NCI-H82 treated with DMSO at 0.1 percent for 48 hours (cell line): ENCODE data around the gene GDAP2.
"Not testable (repeated sequence)": the region's sequence is repeated elsewhere in the genome, so short reads cannot be mapped to it uniquely, and the experiment has no call there.

Experiments
- DNase-seq: peaks from one replicate; lab custom pipeline; 2025; ENCODE audit not compliant: unreplicated experiment; lab: John Stamatoyannopoulos, UW

Gene GDAP2

DNA sequence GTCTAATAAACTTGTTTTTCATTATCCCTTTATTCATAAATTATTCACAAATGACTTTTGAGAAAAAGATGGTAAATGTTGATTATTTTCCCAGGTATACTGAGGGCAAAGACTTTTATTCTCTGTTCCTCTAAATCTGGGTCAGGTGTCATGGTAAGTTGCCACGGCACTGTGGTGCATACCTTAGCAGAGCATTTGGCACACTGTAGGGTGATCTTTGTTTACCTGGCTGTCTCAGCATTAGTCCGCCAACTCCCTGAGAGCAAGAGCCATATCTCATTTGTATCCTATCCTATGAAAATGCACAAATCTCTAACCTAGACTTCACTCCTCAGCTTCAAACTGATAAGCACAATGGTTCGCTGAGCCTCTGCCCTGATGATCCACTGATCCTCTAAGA, 24.9 kb downstream of the GDAP2 start:
- DNase-seq: no peak

DNA sequence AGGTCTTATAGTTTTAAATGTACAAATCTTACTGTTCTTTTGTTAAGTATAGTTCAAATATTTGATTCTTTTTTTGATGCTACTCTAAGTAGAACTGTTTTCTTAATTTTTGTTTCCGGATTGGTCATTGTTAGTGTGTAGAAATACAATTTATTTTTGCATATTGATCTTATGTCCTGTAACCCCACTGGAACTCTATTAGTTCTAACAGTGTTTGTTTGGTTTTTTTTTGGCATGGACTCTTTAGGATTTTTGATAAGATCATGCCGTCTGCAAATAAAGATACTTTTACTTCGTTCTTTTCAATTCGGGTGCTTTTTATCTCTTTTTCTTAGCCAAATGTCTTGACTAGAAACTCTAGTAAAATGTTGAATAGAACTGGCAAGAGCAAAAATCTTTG, 26.5 kb downstream of the GDAP2 start:
- DNase-seq: no peak

DNA sequence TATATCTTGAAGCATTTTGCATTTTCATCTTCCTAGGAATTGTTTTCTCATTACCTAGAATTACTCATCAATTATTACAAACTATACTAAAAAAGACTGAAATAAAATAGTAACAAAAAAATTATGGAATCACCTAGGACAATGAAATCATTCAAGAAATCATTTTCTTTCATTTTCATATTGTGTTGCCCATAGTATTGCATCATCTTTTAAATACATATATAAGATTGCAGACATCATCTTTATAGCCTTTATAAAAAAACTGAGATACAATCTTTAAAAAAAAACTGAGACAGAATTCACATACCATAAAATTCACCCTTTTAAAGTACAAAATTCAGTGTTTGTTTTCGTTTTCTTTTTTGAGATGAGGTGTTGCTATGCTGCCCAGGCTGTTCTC, 29.6 kb downstream of the GDAP2 start:
- no peak for DNase-seq

DNA sequence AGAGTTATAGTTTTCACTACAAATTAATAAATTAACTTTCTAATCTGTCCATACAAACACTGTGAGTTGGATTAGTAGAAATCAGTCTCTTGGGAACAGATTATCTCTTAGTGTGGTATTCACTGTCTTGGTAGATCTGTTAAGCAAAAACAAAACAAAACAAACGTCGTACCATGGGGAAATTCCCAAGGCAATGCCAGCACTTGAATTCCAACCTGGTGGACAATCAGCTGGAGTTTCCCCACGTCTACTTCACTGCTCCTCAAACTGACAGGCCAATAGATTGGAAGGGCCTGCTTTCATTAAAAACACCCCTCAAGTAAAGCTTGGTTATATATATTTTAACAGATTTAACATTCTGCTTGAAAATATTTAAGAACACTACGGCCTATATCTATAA, 31.9 kb downstream of the GDAP2 start:
- no peak for DNase-seq

DNA sequence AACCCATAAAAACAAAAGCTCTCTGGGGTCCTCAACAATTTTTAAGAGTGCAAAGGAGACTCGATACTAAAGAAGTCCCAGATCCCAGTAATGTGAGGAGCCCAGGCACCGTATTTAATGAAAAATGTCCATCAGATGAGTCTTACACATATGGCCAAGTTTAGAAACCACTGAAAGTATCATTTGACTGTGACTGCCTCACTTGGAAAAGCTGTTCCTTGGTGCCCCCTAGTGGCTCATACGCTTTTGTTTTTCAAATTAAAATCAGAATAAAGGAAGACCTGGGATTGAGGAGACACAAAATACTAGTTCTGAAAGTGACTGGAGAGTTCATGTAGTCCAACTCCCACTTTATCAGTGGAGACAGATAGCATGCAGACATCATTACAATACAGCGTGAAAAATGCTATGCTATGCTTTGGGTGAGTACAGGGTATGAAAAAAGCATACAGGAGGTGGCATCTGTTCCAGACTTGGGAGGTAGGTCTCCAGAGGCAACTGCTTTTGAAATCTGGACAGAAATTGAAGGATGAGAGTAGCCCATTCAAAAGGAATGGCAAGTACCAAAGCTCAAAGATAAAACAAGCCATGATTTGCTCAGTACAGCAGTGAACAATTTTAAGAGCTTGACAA, 33.8 kb downstream of the GDAP2 start:
- DNase-seq: peak; percentile 33

DNA sequence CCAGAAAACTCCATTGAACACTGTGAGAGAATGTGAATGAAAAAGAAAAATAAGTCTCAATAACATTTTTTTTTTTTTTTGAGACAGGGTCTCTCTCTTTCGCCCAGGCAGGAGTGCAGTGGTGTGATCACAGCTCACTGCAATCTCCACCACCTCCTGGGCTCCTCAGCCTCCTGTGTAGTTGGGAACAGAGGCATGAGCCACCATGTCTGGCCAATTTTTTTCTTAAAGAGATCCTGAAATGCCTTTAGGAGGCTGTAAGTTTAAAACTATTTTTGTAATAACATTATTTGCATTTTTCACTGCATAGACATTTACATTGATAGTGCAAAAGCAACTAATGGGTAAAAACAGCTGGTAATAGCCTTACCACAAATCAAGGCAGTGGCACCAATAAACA, 35.3 kb downstream of the GDAP2 start:
- DNase-seq: no peak

DNA sequence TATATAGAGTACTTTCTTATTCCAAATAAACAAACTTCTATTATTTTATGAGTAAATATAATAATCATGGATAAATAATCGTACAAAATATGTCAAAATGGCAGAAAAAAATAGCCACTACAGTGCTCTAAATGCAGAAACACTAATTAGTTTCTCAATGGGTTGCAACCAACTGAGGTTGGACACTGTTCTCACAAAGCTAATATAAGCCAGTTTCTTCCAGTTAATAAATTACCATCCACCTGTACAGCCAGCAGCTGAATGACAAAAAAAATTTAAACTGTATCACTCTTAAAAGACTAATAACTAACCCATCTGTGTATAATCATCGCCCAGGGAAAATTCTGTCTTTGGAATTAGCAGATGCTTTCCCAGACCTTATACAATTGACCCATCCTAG, 36.9 kb downstream of the GDAP2 start:
- no peak for DNase-seq

DNA sequence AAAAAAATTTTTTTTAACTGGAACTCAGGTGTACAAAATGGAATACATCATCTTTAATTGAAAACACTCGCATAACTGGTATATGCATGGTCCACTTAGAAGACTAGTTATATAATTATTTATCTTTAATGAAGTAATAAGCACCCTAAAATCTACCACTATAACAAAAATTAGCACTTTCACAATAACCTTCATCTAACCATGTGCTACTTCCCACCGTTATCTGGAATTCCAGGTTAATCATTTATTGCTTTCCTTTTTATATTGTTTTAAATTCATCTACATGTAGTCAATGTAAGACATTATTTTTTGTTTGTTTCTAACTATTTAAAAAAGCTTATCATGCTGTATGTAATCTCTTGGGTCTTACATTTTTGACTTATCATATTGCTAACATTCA, 39.0 kb downstream of the GDAP2 start:
- no peak for DNase-seq

DNA sequence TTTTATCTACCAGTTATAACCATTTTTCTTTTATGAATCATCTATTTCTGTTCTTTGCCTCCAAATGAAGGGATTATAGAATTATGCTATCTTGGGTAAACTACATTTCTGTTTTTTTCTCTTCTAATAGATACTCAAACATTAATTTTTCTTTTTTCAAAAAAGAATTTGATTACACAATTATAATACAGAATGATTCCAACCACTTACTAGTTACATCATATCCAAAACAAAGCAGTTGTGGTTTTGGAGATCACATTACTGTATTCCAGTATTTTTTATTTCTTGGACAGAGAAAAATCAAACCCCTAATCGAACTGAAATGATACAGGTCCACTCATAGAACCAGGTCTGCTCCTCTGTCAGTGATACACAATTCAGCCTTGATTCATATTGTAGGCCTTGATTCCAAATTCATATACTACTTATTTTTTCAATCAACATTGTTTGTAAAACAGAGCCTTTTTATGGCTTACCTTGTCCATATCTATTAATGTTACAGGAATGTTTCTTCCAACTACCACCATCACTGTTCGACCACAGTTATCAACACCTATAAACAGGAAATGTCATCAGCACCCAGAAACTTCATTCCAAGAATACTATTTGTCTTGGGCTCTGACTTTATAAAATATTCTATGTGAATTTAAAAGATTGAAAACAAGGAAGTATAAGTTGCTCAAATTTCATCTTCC, 43.2 kb downstream of the GDAP2 start:
- no peak for DNase-seq

DNA sequence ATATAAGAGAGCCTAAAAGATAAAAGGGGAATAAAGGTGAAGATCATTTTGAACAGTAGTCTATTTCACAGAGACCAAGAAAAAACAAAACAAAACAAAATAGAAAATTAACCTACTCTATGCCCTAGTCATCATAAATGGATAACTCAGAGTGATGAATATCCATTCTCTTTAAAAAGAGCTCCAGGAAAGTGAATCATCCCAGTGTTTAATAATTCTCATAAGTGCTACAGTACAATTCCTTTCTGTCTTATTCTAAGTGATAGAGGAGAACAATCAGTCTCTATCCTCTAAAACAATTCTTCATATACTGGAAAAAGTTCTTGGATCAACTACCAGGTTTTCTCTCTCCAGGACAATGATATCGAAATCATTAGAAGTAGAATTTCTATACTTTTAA, 45.8 kb downstream of the GDAP2 start:
- no peak for DNase-seq

DNA sequence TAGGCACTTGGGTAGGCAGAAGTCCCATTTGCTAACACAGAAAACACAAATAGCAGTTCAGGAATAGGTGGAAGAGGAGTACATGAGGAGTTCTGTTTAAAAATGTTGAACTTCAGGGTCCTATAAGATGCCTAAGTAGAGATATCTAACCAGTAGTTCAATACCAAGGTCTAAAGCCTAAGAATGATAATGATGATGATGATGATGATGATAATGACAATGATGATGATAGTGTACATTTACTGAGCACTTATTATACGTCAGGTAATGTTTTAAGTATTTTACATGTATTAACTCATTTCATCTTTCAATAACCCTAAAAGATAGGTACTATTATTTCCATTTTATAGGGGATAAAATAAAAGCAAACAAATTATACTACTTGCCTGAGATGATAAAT, 50.1 kb downstream of the GDAP2 start:
- DNase-seq: no peak

DNA sequence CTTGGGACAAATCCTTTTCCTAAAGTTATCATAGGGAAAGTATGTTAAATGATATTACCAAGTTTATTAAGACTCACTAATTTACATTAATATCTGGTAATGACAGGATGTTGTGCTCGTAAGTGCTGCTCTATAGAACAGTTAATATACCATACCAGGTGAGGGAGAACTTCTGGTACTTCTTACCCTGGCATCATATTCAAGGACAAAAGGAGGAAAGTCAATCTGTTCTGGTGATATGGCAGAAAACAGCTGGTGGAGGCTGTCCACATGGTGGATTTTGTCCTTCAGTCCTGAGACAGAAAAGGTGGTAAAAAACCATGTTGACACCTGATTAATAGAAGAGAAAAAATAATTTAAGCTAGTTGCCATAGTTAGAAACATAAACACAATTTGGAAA, 51.6 kb downstream of the GDAP2 start:
- no peak for DNase-seq

DNA sequence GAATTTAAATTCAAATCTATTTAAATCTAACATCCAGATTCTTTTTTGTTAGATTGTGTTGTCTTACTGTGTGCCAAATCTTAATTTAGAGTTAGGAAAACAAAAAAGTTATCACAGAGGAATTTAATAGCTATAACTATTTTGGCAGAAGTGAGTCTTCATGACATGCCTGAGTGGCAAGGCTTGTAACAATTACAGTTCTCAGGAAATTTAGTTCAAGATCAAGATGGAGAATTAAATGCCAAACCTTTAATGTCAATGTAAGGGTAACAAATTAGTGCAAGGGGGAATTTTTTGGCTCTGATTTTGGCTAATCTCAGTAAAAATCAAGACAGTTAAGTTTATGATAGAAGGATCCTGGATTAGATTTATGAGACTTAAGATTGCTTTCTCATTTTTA, 58.4 kb downstream of the GDAP2 start:
- DNase-seq: no peak

DNA sequence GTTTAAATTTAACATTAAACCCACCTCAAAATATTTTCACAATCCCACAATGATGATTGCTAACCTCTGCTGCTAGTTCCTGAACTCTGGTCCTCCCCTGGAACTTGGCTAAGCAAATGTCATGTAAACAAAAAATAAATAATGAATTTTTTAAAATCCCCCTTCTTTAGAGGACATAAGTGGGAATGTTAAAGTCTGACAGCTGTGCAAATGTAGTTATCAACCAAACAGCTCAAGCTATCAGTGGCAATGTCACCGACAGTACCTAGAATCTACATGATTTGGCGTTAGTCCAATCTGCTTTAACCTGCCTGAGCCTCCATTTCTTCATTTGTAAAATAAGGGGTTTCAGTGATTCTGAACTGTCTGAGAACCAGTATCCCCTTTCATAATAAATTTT, 67.7 kb downstream of the GDAP2 start:
- no peak for DNase-seq

DNA sequence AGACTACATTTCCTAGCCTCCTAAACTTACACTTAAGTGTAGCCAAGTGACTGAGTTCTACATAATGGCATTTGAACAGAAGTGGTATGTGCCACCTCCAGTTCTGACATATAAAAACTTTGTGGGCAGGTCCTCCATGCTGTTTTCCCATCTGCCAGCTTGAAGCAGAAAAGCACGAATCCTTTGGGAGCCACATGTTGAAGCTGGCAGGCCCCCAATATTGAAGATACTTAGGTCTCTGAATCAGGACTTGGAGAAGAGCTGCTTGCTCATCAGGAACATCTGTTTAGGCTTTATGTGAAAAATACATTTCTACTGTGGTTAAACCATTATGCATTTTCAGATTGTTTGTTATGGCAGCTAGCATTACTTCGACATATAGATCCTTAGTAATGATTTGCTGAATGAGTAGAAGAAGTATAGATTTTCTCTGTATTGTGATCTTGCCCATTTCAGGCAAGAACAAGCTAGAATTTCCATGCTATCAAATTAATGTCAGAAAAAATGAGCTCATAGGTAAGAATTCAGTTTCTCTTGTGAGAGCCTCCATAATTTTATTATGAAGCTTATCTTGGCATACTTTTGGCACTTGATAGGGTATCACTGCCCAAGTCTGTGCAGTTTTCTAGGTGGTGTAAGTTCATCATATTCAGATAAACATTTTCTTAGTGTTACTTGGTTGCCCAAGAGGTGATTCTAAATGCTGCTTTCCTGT, 68.4 kb downstream of the GDAP2 start:
- no peak for DNase-seq

DNA sequence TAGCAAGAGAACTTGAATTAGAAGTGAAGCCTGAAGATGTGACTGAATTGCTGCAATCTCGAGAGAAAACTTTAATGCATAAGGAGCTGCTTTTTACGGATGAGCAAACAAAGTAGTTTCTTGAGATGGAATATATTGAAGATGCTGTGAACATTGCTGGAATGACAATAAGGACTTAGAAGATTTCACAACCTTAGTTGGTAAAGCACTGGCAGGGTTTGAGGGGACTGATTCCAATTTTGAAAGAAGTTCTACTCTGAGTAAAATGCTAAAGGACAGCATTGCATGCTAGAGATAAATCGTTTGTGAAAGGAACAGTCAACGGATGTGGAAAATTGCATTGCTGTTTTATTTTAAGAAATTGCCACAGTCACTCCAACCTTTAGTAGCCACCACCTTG, 69.5 kb downstream of the GDAP2 start:
- DNase-seq: no peak

DNA sequence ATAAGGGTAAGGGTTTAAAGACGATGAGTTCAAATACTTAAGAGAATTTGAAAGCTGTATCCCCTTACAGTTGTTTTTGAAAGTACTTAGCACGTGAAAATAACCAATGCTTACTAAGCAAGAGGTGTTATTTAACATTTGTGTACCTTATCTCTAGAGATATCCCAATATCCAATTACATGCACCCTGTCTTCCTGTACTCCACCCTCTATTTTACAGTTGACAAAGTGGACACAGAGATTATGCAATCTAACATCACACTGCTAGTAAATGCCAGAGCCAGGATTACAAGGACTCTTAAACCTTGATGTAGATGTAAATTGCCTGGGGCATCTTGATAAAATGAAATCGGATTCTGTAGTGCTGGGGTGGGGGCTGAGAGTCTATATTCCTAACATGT, 72.0 kb downstream of the GDAP2 start:
- DNase-seq: no peak

DNA sequence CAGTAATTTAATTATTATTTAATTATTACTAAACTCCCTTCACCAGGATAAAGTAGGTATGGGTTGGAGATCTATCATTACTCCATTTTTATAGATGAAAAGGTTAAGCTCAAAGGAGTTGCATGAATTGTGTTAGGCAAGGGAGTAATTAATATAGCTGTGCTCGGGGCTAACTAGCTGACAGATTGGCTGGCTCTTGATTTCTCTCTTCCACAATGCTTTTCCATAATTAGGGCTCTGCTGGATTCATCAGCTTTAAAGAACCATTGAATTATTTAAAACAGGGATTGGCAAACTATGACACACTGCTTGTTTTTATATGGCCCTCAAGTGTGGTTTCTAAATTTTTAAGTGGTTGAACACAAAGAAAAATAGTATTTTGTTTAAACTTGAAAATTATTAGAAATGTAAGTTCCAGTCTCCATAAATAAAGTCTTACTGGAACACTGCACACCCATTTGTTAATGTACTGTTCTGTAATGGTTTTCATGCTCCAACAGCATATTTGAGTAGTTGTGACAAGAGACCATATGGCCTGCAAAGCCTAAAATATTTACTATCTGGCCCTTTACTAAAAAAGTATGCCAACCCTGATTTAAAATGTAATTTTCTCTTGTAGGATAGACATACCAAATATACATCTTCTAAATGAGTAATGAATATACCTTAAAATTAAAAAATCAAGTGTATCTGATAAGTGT, 76.4 kb downstream of the GDAP2 start:
- no peak for DNase-seq

DNA sequence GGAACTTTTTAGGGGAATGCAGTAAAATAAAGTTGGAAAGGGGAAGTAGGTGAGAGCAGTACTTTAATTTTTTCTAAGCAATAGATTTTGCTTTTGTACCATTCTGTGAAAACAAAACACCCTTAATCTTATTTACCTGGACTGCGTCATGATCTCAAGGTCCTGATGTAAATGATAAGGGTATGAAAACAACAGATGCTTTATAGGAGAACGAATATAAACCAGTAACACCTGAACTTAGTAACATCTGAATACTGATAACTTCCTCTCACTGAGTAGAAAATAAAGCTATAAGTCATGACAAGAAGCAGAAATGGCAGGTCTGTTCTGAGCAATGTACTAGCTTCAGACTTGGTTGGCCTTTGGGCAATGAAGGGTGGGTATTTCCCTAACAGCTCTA, 77.7 kb downstream of the GDAP2 start:
- no peak for DNase-seq

DNA sequence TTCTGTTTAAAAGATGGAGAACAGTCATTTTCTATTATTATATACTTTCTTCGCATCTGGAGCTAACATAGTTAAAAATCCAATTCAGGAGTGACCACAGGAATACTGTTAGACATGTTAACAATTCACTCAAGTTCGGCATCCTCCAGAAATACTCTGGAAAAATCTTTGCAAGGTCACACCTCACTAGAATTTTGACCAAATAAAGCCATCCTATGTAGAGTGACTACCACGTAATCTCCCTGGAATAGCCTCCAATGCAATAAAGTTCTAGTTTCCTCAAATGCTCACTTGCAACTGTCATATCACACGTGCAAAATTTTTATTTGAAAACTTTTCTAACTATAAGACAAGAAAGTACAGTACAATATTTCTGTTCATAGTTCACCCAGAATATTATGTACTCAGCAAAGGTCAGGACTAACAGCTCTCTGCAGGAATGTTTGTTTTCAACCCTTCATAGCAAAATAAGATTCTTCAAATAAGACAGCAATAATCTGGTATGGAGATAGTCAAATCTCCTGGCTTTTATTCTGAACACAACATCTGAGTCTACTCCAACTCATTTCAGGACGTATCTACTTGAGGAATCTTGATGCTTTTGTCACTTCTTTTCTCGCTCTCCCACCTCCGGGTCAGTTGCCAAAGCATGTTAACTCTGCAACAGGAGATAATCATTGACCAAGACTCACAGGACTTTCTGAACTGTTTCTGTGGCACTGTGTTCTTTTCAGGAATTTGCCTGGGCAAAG, 82.6 kb downstream of the GDAP2 start:
- no peak for DNase-seq

DNA sequence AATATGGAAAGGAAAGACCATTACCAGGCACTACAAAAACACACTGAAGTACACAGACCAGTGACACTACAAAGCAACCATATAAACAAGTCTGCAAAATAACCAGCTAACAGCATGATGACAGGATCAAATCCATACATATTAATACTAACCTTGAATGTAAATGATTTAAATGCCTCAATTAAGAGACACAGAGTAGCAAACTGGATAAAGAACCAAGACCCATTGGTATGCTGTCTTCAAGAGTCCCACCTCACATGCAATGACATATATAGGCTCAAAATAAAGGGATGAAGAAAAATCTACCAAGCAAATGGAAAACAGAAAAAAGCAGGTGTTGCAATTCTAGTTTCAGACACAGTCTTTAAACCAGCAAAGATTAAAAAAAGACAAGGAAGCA, 84.9 kb downstream of the GDAP2 start:
- DNase-seq: not testable (repeated sequence)
